Measurements from ENCODE around the gene ELN. TPM values are rescaled to one million over a fixed set of nuclear protein-coding genes. Genes with fewer than 3 reads are reported as not detected.

The ELN gene
- total and polyA plus RNA-seq, 2 donors (not counting 1 experiment from before 2014, with no cell fraction given) = 2.1 to 11.0 TPM

GRCh38 chr7:74084722-74085578 is 57.0 kb downstream of the ELN start:
- H3K79me2 ChIP-seq (ENCODE audit: control insufficient read depth, insufficient read depth, low read length) = no peaks in the 10 kb centered on the region
- H3K9me3 ChIP-seq (ENCODE audit: control insufficient read depth, insufficient read depth, low read depth, low read length) = no peaks in the 10 kb centered on the region
- no peaks in the 10 kb centered on the region for H3K27me3 ChIP-seq (ENCODE audit: control insufficient read depth, insufficient read depth, low read length)
- peak overlapping the region; percentile 14 for H3K27ac ChIP-seq (ENCODE audit: insufficient read depth, low read length)
- H3K9ac ChIP-seq (ENCODE audit: insufficient read depth, low read length) = peak overlapping the region; percentile 74
- peaks cover 4% of the 10 kb centered on the region for H3K4me1 ChIP-seq (ENCODE audit: control insufficient read depth, extremely low read depth, insufficient read depth, low read length)
- peaks cover 3% of the 10 kb centered on the region for H3K36me3 ChIP-seq (ENCODE audit: control insufficient read depth, insufficient read depth, low read length)
- H3K4me2 ChIP-seq (ENCODE audit: extremely low read depth, insufficient read depth, low read length) = peak overlapping the region; percentile 49
- no peak for DNase-seq (ENCODE audit: low read depth in 2 of 2)
- H4K20me1 ChIP-seq (ENCODE audit: control insufficient read depth, extremely low read depth, insufficient read depth, low read length) = no peaks in the 10 kb centered on the region
- TF ChIP-seq EZH2 (IDR thresholded peaks at IDR 0.05; ENCODE audit: low read length, missing control alignments) (no peak), CTCF (conservative IDR thresholded peaks at IDR 0.05 in 1 of 2, IDR thresholded peaks at IDR 0.05 in 1 of 2; ENCODE audit: low read depth in 1 of 2, low read length in 2 of 2) (no peak)
- peak overlapping the region; percentile 11 to 75 (median 40) for H3K4me3 ChIP-seq (replicated peaks in 1 of 4; ENCODE audit: control extremely low read depth in 1 of 4, insufficient read depth in 1 of 4, low read depth in 3 of 4, low read length in 4 of 4)
- H2AFZ ChIP-seq (ENCODE audit: low read length) = no peak overlapping the region

DNA sequence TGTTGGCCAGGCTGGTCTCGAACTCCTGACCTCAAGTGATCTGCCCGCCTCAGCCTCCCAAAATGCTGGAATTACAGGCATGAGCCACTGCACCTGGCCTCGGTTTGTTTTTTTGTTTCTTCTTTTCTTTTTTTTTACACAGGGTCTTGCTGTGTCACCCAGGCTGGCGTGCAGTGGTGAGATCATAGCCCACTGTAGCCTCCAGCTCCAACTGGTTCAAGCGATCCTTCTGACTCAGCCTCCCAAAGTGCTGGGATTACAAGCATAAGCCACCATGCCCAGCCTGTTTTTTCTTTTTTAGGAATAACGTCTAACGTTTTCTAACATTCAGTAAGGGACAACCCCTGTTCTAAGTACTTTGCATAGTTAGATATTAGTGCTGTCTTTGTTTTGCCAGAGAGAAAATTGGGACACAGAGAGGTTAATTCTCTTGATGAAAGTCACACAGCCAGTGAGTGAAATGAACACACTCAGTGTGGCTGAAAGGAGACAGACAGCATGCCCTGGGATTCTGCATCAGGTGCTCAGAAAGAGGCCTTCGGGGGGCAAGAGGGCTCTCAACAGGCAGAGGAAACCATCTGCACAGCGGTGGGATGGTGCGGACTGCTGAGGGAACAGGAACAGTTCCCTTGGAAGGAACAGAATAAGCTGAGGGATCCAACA is 59.9 kb downstream of the ELN start:
- H3K4me2 ChIP-seq (ENCODE audit: extremely low read depth, insufficient read depth, low read length) = no peak overlapping the region
- H3K4me3 ChIP-seq (replicated peaks in 1 of 4; ENCODE audit: control extremely low read depth in 1 of 4, insufficient read depth in 1 of 4, low read depth in 3 of 4, low read length in 4 of 4) = no peak overlapping the region
- TF ChIP-seq EZH2 (IDR thresholded peaks at IDR 0.05; ENCODE audit: low read length, missing control alignments) (no peak), CTCF (conservative IDR thresholded peaks at IDR 0.05 in 1 of 2, IDR thresholded peaks at IDR 0.05 in 1 of 2; ENCODE audit: low read depth in 1 of 2, low read length in 2 of 2) (no peak)
- H3K36me3 ChIP-seq (ENCODE audit: control insufficient read depth, insufficient read depth, low read length) = peaks cover 8% of the 10 kb centered on the region
- H2AFZ ChIP-seq (ENCODE audit: low read length) = no peak overlapping the region
- no peaks in the 10 kb centered on the region for H3K9me3 ChIP-seq (ENCODE audit: control insufficient read depth, insufficient read depth, low read depth, low read length)
- H4K20me1 ChIP-seq (ENCODE audit: control insufficient read depth, extremely low read depth, insufficient read depth, low read length) = no peaks in the 10 kb centered on the region
- DNase-seq (ENCODE audit: low read depth in 2 of 2) = no peak
- H3K27ac ChIP-seq (ENCODE audit: insufficient read depth, low read length) = no peak overlapping the region
- no peaks in the 10 kb centered on the region for H3K79me2 ChIP-seq (ENCODE audit: control insufficient read depth, insufficient read depth, low read length)
- peaks cover 13% of the 10 kb centered on the region for H3K4me1 ChIP-seq (ENCODE audit: control insufficient read depth, extremely low read depth, insufficient read depth, low read length)
- no peak overlapping the region for H3K9ac ChIP-seq (ENCODE audit: insufficient read depth, low read length)
- no peaks in the 10 kb centered on the region for H3K27me3 ChIP-seq (ENCODE audit: control insufficient read depth, insufficient read depth, low read length)

- no peak for DNase-seq (ENCODE audit: low read depth in 2 of 2)
- Histone ChIP-seq H3K4me3 (replicated peaks in 1 of 4; ENCODE audit: control extremely low read depth in 1 of 4, insufficient read depth in 1 of 4, low read depth in 3 of 4, low read length in 4 of 4) (no peak overlapping the region), H3K4me1 (ENCODE audit: control insufficient read depth, extremely low read depth, insufficient read depth, low read length) (peaks cover 27% of the 10 kb centered on the region), H3K36me3 (ENCODE audit: control insufficient read depth, insufficient read depth, low read length) (peaks cover 9% of the 10 kb centered on the region), H3K9me3 (ENCODE audit: control insufficient read depth, insufficient read depth, low read depth, low read length) (no peaks in the 10 kb centered on the region), H4K20me1 (ENCODE audit: control insufficient read depth, extremely low read depth, insufficient read depth, low read length) (no peaks in the 10 kb centered on the region), H3K79me2 (ENCODE audit: control insufficient read depth, insufficient read depth, low read length) (peaks cover 3% of the 10 kb centered on the region), H3K9ac (ENCODE audit: insufficient read depth, low read length) (peak overlapping the region; percentile 27), H2AFZ (ENCODE audit: low read length) (peak overlapping the region; percentile 11), H3K27ac (ENCODE audit: insufficient read depth, low read length) (peak overlapping the region; percentile 82), H3K27me3 (ENCODE audit: control insufficient read depth, insufficient read depth, low read length) (no peaks in the 10 kb centered on the region), H3K4me2 (ENCODE audit: extremely low read depth, insufficient read depth, low read length) (no peak overlapping the region)
- TF ChIP-seq EZH2 (IDR thresholded peaks at IDR 0.05; ENCODE audit: low read length, missing control alignments) (no peak), CTCF (conservative IDR thresholded peaks at IDR 0.05 in 1 of 2, IDR thresholded peaks at IDR 0.05 in 1 of 2; ENCODE audit: low read depth in 1 of 2, low read length in 2 of 2) (no peak)
These were observed 64.5 kb downstream of the ELN start for GRCh38 chr7:74092321-74092963.

Measured in fibroblast of lung (primary cell).